ENCODE results near the gene TSPEAR.

The TSPEAR gene

DNA sequence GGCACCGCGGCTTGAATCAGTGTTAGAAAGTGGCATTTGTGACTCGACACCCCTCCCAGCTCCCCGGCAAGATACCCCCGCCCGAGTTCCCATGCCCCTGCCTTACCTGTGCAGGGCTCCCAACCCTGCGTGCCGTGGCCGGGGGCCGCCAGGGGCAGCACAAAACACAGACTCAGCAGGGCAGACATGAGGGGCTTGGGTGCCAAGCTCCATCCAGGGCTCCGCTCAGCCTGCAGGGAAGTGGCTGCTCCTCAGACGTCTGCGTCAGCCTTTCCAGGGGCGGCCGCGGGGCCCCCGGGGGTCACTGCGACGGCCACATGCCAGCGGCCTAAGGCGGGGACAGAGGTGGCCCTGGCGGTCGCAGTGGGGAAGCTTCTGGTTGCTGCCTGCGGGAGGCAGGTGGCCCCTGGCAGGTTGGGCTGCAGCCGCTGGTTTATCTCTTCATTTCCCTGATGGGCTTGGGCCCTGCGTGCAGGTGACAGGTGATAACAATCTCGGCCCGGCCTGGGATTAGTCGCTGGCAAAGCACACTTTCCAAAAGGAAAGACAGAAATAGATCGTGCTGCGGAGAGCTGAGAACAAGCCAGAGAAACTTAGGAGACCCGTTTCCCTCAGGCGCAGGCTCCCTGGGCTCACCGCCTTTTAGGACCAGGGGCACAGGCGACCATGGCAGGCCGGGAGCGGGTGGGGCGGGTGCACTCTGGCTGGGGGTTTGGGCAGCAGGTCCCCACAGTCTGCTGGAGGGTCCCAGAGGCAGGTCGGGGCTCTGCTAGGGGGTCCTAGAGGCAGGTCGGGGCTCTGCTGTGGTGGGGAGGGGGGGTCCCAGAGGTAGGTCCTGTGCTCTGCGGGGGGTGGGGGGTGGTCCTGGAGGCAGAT lies at the start of gene TSPEAR:
Gene TSPEAR, minus strand, starts transcription at position 246 of the 876 bp plus-strand sequence. Its CDS starts 58 bp downstream, at position 188.
- H3K4me3 ChIP-seq (ENCODE audit: low read depth, low read length) = no peak within 1 kb of the TSS
- no peak for DNase-seq (ENCODE audit: low read depth)

DNA sequence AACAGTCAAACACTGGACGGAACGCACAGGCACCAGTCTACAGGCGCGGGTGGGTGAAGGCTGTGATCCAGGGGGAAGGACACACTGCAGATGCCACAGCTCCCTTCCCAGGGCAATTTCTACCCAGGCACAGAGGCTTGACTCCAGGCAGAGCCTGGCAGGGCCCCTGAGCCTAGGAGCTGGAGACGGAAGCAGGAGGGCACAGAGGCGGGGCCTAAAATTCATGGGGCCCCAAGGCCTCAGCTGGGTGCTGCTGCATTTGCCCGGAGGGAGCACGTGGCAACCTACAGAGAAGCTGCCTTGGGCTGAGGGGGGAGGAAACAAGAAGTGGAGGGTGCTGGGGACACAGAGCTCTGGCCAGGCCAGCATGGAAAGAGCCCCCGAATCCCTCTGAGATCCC lies 49.0 kb upstream of the TSPEAR start:
- DNase-seq (ENCODE audit: low read depth) = no peak
- no peak overlapping the region for H3K4me3 ChIP-seq (ENCODE audit: low read depth, low read length)

DNA sequence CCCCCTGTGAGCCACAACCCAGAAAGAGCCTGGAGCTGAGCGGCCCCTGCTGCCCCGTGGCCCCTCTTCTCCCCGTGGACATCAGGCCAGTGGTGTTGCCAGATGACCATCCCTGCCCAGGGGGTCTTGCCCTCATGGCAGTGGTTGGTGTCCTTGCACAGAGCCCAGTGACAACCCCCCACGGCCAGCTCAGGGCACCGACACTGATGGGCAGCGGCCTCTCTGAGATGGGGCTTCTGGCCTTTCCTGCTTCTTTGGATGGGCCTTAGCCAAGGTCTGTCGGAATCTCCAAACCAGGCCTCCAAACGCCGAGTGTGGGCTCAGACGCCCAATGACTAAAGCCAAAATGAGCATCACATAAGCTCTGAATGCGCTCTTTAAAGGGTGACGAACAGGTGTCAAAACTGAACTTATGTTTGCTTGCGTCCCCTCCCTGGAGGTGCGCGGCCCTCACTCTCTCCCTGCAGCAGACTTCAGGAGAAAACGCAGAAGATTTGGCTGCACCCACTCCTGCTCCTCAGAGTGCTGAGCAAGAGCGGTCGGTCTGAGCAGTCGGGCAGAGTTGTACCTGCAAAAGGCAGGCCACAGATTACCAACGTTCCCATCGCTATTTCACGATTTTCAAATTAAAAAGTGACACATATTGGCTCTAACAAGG lies 48.4 kb upstream of the TSPEAR start:
- DNase-seq (ENCODE audit: low read depth) = no peak

DNA sequence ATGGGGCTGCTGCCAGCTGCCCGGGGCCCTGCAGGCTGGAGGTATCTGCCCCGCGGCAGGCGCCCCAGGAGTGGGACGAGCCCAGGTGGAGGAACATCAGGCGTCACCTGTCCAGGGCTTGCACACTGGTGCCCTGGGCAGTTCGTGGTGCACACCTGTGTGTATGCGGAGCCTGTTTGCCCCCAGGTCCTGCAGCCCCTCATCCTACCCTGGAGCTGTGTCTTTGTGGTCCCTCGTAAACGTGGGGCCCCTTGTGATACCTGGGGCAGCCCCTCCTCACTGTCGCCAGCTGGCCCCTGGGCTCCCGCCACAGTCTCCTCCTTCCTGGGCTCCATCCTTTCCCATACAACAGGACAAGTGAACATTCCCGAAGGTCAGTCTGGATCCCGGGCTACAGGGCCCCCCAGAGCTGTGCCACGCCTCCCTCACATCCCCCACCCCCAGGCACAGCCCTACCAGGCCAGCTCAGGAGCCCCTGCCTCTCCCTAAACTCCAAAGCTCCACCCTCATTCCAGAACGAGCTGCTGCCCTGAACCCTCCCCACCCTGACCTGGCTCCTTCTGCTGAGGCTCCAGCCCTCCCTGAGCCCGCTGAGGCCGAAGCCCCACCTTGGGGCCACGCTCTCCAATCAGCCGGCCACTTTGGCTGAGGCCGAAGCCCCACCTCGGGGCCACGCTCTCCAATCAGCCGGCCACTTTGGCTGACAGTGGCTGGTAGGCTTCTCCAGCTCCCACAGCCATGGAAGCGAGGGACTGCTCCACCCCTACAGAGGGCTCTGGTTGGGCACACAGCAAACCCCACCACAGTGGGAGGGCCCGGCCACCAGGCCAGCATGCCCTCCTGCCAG lies 47.6 kb upstream of the TSPEAR start:
- DNase-seq (ENCODE audit: low read depth) = no peak
- H3K4me3 ChIP-seq (ENCODE audit: low read depth, low read length) = no peak overlapping the region

More for the DNA sequence above, 48.4 kb upstream of the TSPEAR start:
- no peak overlapping the region for H3K4me3 ChIP-seq (ENCODE audit: low read depth, low read length)

DNA sequence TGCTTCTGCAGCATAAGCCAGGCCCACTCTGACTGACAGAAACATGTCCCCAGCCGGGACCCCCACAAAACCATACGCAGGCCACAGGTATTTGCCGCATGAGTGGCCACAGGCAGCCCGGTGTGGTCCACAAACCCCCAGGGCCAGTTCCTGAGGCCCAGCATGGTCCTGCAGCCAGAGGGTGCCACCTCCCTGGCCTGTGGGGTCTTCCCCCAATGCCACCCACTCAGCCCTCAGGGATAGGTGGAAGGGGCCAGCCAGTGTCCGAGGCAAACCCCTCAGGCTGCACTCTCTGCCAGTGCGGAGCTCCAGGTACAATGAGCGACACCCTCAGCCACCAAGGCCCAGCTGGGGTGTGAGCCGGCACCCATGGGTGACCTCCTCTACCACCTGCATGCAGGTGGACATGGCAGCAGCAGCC lies 46.8 kb upstream of the TSPEAR start:
- DNase-seq (ENCODE audit: low read depth) = no peak

DNA sequence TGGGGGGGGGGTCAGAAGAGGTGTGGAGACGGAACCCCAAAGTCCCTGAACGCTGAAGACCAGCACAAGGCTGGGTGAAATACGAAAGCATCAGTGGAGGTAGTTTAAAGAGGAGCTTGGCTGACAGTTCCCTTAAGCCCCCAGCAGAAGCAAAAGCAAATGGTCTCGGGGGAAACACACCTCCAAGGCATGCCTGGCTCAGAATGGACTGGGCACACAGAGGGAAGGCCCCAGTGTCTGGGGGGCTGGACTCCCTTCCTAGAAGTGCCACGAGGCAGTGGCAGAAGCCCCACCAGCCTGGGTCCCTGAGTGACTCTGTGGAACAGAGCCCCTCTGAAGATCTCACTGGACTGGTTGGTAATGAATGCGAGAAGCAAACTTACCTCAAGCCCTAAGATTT lies 46.4 kb upstream of the TSPEAR start:
- no peak overlapping the region for H3K4me3 ChIP-seq (ENCODE audit: low read depth, low read length)
- DNase-seq (ENCODE audit: low read depth) = no peak

More for the DNA sequence above, 46.8 kb upstream of the TSPEAR start:
- H3K4me3 ChIP-seq (ENCODE audit: low read depth, low read length) = no peak overlapping the region

DNA sequence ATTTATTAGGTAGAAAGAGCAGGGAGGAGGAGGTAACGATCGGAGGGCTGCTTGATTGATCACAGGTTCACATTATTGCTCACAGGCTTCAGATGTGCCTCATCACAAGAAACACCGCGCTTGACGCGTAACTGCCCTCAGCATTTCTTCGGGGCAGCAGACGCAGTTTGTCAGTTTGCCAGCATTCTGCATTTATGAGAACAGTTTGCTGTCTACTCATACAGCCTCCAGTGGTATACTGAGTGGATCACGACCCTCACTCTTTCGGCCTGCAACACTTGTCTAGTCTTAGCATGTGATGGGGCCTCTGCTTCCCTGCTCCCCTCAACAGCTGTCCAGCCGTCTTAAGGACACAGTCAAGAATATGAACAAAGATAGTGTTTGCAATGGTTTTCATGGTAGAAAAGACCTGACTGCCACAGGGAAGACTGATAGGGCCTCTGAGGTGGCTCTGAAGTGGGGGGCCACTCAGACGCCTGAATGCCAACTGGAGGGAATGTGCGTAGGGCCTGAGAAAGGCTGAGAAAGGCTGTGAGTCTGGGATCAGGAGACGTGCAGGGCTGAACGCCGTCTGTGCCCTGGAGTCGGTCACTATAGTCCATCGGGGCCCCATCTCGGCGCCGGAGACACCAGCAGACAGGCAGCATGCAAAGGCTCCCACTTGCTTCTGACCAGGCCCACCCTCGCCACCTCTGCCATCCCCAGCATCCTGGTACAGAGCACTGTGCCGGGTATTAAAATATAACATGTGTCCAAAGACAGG lies 45.2 kb upstream of the TSPEAR start:
- no peak overlapping the region for H3K4me3 ChIP-seq (ENCODE audit: low read depth, low read length)
- DNase-seq (ENCODE audit: low read depth) = no peak

DNA sequence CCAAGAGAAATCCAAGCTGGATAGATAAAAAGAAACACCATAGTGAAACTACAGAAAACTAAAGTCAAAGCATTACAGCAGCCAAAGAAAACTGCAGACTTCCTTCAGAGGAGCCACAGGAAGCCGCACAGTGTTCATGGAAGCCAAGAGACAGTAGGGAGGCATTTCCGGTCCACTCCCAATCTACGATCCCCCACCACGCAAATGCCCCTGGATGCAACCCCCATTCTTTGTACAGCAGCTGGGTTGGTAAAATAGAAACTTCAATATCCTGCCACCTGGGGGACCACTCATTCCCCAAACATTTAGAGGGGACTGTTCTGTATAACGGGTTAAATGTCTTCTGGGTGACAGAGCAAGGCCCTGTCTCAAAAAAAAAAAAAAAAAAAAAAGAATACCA lies 43.9 kb upstream of the TSPEAR start:
- no peak overlapping the region for H3K4me3 ChIP-seq (ENCODE audit: low read depth, low read length)
- no peak for DNase-seq (ENCODE audit: low read depth)

DNA sequence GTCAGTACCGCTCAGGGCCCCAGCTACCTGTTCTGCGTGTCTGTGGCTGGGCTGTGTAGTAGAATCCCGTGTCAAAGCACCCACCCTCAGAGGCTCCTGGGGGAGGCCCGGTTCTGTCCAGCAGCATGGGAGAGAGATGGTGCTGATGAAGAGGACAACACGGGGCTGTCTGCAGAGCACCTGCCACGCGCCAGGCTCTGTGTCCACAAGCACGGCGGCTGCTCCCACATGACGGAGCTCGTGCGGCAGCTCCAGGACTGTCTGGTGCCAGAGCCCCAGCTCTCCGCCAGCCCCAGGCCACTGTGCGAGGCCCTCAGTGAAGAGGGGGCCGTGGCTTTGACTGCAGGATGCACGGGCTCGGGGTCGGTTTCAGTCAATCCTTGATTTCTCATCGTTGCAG lies 42.0 kb upstream of the TSPEAR start:
- no peak overlapping the region for H3K4me3 ChIP-seq (ENCODE audit: low read depth, low read length)
- no peak for DNase-seq (ENCODE audit: low read depth)

DNA sequence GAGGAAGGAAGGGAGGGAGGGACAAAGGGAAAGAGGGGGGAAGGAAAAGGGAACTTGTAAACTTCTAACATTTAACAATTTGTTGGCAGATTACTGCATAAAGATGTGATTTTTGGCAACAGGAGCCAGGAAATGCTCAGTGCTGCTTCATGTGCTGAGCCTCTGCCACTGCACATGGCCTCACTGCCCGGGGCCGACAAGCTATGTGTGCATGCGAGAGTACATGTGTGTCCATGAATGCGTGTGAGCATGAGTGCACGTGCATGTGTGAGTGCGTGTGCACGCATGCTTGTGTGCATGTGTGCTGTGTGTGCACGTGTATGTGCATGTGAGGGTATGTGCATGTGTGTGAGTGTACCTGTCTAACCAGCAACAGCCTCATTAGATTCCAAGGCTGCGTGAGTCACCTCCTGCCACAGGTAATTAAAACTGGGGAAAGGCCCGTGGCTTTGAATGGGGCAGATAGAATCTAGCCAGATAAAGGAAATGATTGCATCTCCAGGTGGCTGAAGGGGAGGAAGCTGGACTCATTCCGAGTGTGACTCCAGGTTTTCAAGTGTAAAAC lies 41.4 kb upstream of the TSPEAR start:
- no peak for DNase-seq (ENCODE audit: low read depth)
- H3K4me3 ChIP-seq (ENCODE audit: low read depth, low read length) = no peak overlapping the region

DNA sequence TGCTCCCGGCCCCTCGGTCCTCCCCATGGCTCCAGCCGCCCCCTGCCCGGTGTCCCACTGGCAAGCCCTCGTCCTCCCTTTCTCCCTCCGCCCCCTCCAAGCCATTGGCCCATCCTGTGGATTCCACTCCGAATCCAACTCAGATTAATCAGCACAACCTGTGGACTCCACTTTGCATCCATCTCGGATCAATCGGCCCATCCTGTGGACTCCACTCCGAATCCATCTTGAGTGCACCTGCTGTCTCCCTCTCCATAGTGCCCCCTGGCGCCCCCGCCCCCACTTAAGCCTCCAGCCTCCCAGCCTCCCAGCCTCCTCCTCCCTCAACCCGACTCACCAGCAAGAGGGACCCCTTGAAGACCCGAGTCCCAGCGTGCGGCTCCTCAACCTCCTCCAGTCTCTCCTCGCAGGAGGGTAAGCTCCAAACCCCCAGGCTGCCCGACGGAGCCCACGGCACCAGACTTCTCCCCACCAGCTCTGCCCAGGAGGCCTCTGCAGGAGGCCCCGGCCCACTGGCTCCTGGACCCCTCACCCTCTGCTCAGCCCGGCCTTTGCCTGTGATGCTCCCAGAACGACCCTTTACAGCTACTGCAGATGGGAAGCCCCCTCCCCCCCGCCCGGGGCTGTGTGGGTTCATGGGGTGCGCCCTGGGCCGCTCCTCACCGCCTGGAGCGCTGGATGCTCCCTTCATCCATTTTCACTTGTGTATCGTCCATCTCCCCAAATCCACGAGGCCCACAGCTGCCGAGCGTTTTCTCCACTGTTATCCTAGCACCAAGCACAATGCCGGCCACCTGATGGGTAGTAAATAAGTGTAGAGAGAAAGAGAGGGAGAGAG lies 40.6 kb upstream of the TSPEAR start:
- no peak overlapping the region for H3K4me3 ChIP-seq (ENCODE audit: low read depth, low read length)
- no peak for DNase-seq (ENCODE audit: low read depth)

DNA sequence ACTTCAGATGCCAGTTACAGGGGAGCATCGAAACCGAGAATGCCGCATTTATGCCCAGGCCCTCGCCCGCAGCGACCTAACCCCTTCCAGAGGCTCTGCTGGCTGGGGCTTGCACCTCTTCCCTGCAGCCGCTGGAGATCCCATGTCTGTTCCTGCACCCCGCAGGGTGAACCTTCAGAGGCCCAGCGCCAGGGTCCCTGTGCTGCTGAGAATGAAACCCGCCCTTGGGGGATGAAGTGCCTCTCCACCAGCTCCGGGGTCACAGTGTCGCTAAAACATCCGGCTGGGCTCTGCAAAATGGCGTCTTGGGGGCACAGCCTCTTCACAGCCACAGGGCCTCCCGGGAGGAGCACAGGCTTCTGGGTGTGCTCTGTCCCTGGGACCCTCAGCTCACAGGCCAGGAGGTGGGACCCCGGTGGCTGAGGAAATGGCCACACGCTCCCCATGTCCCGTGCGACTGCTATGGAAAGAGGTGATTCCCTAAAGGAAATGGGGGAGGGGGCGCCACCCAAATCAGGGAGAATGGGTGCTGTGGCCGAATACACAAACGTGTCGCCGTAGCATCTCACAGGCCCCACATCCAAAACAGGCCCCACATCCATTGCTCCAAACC lies 39.9 kb upstream of the TSPEAR start:
- H3K4me3 ChIP-seq (ENCODE audit: low read depth, low read length) = no peak overlapping the region
- DNase-seq (ENCODE audit: low read depth) = no peak

DNA sequence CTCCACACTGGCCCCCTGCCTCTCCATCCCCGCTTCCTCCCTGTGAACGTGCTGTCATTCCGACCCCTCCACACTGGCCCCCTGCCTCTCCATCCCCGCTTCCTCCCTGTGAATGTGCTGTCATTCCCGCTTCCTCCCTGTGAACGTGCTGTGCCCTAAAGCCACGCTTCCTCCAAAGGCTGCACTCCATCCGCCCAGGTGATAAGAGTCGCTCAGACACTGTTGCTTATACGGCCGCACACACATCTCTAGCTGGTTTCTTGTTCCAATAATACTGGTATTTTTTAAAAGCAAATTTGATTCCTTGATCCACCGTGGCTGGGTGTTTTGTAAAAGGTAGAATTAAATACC lies 39.3 kb upstream of the TSPEAR start:
- no peak for DNase-seq (ENCODE audit: low read depth)

DNA sequence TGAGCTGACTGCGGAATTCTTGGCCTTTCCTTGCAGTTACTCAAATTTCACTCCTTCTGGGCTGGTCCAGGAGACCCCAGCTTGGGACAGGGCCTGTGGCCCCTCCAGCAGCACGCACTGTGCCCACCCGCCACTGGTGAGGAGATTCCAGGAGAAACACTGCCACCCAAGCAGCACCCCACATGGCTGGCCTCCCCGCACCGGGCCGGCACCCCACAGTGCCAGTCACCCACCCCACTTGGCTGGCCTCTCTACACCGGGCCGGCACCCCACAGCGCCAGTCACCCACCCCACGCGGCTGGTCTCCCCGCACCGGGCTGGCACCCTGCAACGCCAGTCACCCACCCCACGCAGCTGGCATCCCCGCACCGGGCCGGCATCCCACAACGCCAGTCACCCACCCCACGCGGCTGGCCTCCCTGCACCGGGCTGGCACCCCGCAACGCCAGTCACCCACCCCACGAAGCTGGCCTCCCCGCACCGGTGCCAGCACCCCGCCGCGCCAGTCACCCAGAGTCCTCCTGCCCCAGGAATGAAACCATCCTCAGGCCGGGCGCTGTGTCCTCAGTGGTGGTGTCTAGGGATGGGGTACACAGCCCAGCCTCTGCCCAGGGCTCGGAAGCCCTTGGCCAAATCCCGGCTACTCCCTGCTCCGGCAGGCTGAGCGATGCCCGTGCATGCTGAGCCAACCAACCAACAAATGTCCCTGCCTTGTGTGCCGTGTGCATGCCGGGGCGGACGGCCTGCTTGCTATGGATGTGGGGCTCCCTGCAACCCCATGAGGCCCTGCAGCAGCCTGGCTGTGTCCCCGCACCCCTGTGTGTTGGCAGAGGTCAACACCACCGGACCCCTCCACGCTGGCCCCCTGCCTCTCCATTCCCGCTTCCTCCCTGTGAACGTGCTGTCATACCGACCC lies 38.6 kb upstream of the TSPEAR start:
- DNase-seq (ENCODE audit: low read depth) = no peak

More for the DNA sequence above, 39.3 kb upstream of the TSPEAR start:
- no peak overlapping the region for H3K4me3 ChIP-seq (ENCODE audit: low read depth, low read length)

DNA sequence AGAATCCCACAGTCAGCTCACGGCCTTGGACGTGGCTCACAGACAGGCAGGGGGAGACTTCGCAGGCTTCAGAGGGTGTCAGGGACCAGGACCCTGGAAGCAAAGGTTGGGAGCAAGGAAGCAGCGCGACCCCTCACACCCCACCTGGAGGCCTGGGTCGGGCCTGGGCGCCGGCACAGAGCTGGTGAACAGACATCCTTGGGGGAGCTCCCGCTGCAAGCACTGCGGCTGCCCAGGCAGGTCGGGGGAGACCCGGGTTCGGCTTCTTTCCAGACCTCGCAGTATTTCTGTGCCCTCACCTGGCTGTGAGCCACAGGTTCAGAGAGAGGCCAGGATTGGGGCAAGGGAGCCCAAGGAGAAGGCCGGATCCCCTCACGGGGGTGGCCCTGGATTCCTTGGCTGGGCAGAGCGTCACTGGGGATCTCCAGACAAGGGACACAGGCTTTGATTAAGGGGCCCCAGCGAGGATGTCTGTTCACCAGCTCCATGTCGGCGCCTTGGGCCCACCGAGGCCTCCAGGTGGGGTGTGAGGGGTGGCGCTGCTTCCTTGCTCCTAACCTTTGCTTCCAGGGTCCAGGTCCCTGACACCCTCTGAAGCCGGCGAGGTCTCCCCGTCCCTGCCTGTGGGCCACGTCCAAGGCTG lies 37.9 kb upstream of the TSPEAR start:
- no peak for DNase-seq (ENCODE audit: low read depth)
- H3K4me3 ChIP-seq (ENCODE audit: low read depth, low read length) = no peak overlapping the region

More for the DNA sequence above, 38.6 kb upstream of the TSPEAR start:
- no peak overlapping the region for H3K4me3 ChIP-seq (ENCODE audit: low read depth, low read length)

DNA sequence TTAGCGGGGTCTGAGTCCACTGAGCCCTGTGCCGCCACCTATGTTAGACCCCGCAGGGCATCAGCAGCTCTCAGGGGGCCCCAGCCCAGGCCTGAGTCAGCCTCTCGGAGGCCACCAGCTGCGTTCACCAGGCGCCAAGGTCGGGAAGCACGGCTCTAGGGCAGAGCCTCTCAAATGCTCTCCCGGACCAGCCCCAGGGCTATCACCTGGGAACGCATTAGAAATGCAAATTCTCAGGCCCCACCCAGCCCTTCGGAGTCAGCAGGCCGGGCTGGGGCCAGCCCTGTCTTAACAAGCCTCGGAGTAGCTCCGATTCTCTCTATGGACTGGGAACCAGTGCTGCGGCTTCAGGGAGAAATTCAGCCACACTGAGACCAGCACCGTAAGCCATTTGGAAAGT lies 37.2 kb upstream of the TSPEAR start:
- no peak for DNase-seq (ENCODE audit: low read depth)
- H3K4me3 ChIP-seq (ENCODE audit: low read depth, low read length) = no peak overlapping the region
